K562 (cell line): ENCODE results near the gene FFAR1. TPM values are rescaled to one million over a fixed set of nuclear protein-coding genes. Genes with fewer than 3 reads are reported as not detected.

Source experiments
- BCOR ChIP-seq: fragments of 450-650 bp; IDR thresholded peaks from 2 replicates; pipeline ENCODE4 v1.6.1; 2016
- FOXK2 ChIP-seq, 2 experiments: fragments of 450-650 bp; IDR thresholded peaks in 1 of 2; conservative IDR thresholded peaks in 1 of 2; 2 replicates each; pipeline ENCODE4 v1.6.1; 2016; ENCODE audit warnings: low read depth in 2 of 2, mild to moderate bottlenecking in 1 of 2
- GATAD2A ChIP-seq: fragments of 450-650 bp; IDR thresholded peaks from 2 replicates; pipeline ENCODE4 v1.6.1; 2017
- KLF10 ChIP-seq: fragments of 250-450 bp; sonication (Bioruptor Pico); IDR thresholded peaks from 2 replicates; pipeline ENCODE4 v1.6.1; 2021; ENCODE audit warnings: matching md5 sums
- MIER1 ChIP-seq: fragments of 450-650 bp; IDR thresholded peaks from 2 replicates; pipeline ENCODE4 v1.6.1; 2016; ENCODE audit warnings: antibody characterized with exemption, mild to moderate bottlenecking, low read depth
- PTRF ChIP-seq: fragments of 450-650 bp; IDR thresholded peaks from 2 replicates; pipeline ENCODE4 v1.6.1; 2016; ENCODE audit warnings: mild to moderate bottlenecking, missing genetic modification characterization, missing compliant biosample characterization
- SMAD4 ChIP-seq: fragments of 250-450 bp; sonication (Bioruptor Pico); conservative IDR thresholded peaks from 2 replicates; pipeline ENCODE4 v1.8.0; 2021; ENCODE audit warnings: inconsistent platforms, mild to moderate bottlenecking, moderate library complexity
- STAG1 ChIP-seq: sonication (generic); formaldehyde crosslinking; IDR thresholded peaks from 2 replicates; pipeline ENCODE4 v1.5.0; 2020; ENCODE audit warnings: missing genetic modification reagents, borderline replicate concordance
- XRCC4 ChIP-seq: IDR thresholded peaks from one replicate; pipeline ENCODE4 v1.6.1; 2011; ENCODE audit not compliant: insufficient read depth, insufficient read length; ENCODE audit errors: extremely low read depth
- polyA plus RNA-seq, 8 experiments: library from polyadenylated mRNA; depleted of rRNA in 4 of 8; stranded (reverse) in 5 of 8; unstranded in 3 of 8; fragments of >200 nt; fragmentation: Nextera tagmentation in 2 of 8; fragmentation: Illumina TruSeq in 1 of 8; extraction: Ambion mirVana in 2 of 8; extraction: Trizol in 1 of 8; gene quantifications; 2 replicates each; pipeline versions ENCODE4 v1.2.1 to v1.2.3, GENCODE V29; 2011 to 2014; ENCODE audit warnings: inconsistent platforms in 1 of 8, missing spikeins in 1 of 8
- total RNA-seq, 7 experiments: library from RNA; depleted of rRNA in 6 of 7; stranded (reverse); fragments of >200 nt in 6 of 7; fragmentation: Illumina TruSeq in 2 of 7; extraction: Trizol in 2 of 7; gene quantifications; 2 replicates each; pipeline versions ENCODE4 v1.2.1 to v1.2.3, GENCODE V29; 2011 to 2021; ENCODE audit warnings: low replicate concordance in 1 of 7
- TF ChIP-seq, protein P1 (sequence below): fragments of 450-650 bp; IDR thresholded peaks from 2 replicates; pipeline ENCODE4 v1.6.1; 2018; ENCODE audit not compliant: partially characterized antibody
- TF ChIP-seq, protein P2 (sequence below): fragments of 450-650 bp; formaldehyde crosslinking; IDR thresholded peaks from 2 replicates; pipeline ENCODE4 v1.4.0; 2022; ENCODE audit warnings: missing genetic modification characterization
- TF ChIP-seq, protein P3 (sequence below): sonication (generic); formaldehyde crosslinking; IDR thresholded peaks from 2 replicates; pipeline ENCODE4 v1.8.0; 2023; ENCODE audit warnings: mild to moderate bottlenecking, missing genetic modification reagents
- TF ChIP-seq, protein P4 (sequence below): fragments of 450-650 bp; IDR thresholded peaks from 2 replicates; pipeline ENCODE4 v1.6.1; 2016; ENCODE audit warnings: missing biosample characterization, missing genetic modification characterization
- TF ChIP-seq, protein P5 (sequence below): fragments of 450-650 bp; IDR thresholded peaks from 2 replicates; pipeline ENCODE4 v1.6.1; 2016; ENCODE audit warnings: low read depth, mild to moderate bottlenecking, moderate library complexity
- TF ChIP-seq, protein P6 (sequence below): fragments of 200-800 bp; sonication (Bioruptor generic); IDR thresholded peaks from 2 replicates; pipeline ENCODE4 v1.6.1; 2017; ENCODE audit warnings: missing genetic modification characterization, missing compliant biosample characterization

The FFAR1 gene
- total and polyA plus RNA-seq, 9 of the 15 experiments (the other 6 are each of a cell fraction or from before 2014, with no cell fraction given), result not detected

DNA sequence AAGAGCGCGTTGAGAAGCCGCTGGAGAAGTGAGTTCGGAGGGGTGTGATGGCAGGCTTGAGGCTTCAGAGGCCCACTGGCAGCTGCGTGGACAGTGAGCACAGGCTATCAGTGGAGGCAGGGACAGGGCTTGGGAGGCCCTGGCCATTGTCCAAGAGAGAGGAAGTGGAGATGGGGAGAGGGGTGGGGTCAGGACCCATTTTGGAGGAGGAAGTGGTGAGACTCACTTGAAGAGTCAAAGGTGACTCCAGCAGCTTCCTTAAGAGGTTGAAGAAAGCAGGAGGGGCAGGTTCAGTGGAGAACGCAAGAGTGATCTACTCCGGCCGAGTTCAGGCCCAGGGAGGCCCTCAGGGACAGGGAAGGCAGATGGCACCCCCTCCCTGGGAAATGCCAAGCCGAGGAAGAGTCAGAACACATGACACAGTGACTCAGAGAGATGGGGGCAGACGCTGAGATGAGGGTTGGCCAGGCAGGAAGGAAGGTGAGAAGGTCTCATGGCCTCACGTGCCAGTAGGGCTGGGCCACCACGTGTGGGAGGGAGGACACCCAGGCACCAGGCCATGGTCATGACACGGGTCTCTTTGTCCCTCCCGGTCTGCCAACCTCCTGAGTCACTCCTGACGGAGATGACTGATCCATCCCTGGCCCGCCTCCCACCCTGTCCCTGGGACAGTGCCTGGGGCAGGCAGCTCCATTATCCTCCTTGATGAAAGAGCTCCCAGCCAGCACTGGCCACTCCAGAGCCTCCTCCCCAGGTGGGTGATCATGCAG, 28.8 kb upstream of the FFAR1 start (continued):
- TF ChIP-seq PTRF (tag), result no peak
- TF ChIP-seq BCOR, result no peak
- TF ChIP-seq, protein P1, sequence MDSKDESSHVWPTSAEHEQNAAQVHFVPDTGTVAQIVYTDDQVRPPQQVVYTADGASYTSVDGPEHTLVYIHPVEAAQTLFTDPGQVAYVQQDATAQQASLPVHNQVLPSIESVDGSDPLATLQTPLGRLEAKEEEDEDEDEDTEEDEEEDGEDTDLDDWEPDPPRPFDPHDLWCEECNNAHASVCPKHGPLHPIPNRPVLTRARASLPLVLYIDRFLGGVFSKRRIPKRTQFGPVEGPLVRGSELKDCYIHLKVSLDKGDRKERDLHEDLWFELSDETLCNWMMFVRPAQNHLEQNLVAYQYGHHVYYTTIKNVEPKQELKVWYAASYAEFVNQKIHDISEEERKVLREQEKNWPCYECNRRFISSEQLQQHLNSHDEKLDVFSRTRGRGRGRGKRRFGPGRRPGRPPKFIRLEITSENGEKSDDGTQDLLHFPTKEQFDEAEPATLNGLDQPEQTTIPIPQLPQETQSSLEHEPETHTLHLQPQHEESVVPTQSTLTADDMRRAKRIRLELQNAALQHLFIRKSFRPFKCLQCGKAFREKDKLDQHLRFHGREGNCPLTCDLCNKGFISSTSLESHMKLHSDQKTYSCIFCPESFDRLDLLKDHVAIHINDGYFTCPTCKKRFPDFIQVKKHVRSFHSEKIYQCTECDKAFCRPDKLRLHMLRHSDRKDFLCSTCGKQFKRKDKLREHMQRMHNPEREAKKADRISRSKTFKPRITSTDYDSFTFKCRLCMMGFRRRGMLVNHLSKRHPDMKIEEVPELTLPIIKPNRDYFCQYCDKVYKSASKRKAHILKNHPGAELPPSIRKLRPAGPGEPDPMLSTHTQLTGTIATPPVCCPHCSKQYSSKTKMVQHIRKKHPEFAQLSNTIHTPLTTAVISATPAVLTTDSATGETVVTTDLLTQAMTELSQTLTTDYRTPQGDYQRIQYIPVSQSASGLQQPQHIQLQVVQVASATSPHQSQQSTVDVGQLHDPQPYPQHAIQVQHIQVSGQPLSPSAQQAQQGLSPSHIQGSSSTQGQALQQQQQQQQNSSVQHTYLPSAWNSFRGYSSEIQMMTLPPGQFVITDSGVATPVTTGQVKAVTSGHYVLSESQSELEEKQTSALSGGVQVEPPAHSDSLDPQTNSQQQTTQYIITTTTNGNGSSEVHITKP, result peak; percentile 29
- TF ChIP-seq KLF10 (CRISPR knock-in tag), result no peak
- TF ChIP-seq, protein P2, sequence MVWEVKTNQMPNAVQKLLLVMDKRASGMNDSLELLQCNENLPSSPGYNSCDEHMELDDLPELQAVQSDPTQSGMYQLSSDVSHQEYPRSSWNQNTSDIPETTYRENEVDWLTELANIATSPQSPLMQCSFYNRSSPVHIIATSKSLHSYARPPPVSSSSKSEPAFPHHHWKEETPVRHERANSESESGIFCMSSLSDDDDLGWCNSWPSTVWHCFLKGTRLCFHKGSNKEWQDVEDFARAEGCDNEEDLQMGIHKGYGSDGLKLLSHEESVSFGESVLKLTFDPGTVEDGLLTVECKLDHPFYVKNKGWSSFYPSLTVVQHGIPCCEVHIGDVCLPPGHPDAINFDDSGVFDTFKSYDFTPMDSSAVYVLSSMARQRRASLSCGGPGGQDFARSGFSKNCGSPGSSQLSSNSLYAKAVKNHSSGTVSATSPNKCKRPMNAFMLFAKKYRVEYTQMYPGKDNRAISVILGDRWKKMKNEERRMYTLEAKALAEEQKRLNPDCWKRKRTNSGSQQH (CRISPR knock-in tag), result no peak
- TF ChIP-seq, protein P3, sequence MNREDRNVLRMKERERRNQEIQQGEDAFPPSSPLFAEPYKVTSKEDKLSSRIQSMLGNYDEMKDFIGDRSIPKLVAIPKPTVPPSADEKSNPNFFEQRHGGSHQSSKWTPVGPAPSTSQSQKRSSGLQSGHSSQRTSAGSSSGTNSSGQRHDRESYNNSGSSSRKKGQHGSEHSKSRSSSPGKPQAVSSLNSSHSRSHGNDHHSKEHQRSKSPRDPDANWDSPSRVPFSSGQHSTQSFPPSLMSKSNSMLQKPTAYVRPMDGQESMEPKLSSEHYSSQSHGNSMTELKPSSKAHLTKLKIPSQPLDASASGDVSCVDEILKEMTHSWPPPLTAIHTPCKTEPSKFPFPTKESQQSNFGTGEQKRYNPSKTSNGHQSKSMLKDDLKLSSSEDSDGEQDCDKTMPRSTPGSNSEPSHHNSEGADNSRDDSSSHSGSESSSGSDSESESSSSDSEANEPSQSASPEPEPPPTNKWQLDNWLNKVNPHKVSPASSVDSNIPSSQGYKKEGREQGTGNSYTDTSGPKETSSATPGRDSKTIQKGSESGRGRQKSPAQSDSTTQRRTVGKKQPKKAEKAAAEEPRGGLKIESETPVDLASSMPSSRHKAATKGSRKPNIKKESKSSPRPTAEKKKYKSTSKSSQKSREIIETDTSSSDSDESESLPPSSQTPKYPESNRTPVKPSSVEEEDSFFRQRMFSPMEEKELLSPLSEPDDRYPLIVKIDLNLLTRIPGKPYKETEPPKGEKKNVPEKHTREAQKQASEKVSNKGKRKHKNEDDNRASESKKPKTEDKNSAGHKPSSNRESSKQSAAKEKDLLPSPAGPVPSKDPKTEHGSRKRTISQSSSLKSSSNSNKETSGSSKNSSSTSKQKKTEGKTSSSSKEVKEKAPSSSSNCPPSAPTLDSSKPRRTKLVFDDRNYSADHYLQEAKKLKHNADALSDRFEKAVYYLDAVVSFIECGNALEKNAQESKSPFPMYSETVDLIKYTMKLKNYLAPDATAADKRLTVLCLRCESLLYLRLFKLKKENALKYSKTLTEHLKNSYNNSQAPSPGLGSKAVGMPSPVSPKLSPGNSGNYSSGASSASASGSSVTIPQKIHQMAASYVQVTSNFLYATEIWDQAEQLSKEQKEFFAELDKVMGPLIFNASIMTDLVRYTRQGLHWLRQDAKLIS, result no peak
- TF ChIP-seq MIER1, result no peak
- TF ChIP-seq, protein P4, sequence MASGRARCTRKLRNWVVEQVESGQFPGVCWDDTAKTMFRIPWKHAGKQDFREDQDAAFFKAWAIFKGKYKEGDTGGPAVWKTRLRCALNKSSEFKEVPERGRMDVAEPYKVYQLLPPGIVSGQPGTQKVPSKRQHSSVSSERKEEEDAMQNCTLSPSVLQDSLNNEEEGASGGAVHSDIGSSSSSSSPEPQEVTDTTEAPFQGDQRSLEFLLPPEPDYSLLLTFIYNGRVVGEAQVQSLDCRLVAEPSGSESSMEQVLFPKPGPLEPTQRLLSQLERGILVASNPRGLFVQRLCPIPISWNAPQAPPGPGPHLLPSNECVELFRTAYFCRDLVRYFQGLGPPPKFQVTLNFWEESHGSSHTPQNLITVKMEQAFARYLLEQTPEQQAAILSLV (tag), result no peak
- peak; percentile 43; the same call in 1 of the 2 replicates for TF ChIP-seq GATAD2A
- no peak for TF ChIP-seq XRCC4
- TF ChIP-seq, protein P5, sequence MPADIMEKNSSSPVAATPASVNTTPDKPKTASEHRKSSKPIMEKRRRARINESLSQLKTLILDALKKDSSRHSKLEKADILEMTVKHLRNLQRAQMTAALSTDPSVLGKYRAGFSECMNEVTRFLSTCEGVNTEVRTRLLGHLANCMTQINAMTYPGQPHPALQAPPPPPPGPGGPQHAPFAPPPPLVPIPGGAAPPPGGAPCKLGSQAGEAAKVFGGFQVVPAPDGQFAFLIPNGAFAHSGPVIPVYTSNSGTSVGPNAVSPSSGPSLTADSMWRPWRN, result no peak
- TF ChIP-seq STAG1 (CRISPR knock-in tag), result peak; percentile 14; the same call in 1 of the 2 replicates
- TF ChIP-seq FOXK2 (conservative IDR thresholded peaks at IDR 0.05 in 1 of 2, IDR thresholded peaks at IDR 0.05 in 1 of 2; ENCODE audit: low read depth in 2 of 2), result no peak
- TF ChIP-seq, protein P6, sequence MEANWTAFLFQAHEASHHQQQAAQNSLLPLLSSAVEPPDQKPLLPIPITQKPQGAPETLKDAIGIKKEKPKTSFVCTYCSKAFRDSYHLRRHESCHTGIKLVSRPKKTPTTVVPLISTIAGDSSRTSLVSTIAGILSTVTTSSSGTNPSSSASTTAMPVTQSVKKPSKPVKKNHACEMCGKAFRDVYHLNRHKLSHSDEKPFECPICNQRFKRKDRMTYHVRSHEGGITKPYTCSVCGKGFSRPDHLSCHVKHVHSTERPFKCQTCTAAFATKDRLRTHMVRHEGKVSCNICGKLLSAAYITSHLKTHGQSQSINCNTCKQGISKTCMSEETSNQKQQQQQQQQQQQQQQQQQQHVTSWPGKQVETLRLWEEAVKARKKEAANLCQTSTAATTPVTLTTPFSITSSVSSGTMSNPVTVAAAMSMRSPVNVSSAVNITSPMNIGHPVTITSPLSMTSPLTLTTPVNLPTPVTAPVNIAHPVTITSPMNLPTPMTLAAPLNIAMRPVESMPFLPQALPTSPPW, result peak; percentile 50
- TF ChIP-seq SMAD4 (CRISPR knock-in tag), result peak; percentile 52; the same call in 1 of the 2 replicates
